GM23338 (cell line): ENCODE measurements around the gene CDCA7L. TPM values are rescaled to one million over a fixed set of nuclear protein-coding genes. Genes with fewer than 3 reads are reported as not detected.

Experiments used
- ATAC-seq: fragments of 200-7000 bp; cut with Tn5 transposase; 3 replicates; pipeline ENCODE4 v1.9.1; 2020
- DNase-seq: peaks from one replicate; pipeline ENCODE4 v3.0.0-alpha.2; 2015; ENCODE audit warnings: low spot score
- H2AFZ ChIP-seq: fragments of 200-600 bp; sonication (generic); 2 replicates; pipeline ENCODE4 v1.8.0; 2016; ENCODE audit warnings: antibody characterized with exemption, mild to moderate bottlenecking, moderate library complexity
- H3F3A ChIP-seq: fragments of 200-600 bp; sonication (generic); replicated peaks from 2 replicates; pipeline ENCODE4 v1.8.0; 2017; ENCODE audit warnings: antibody characterized with exemption, mixed run types, low read depth
- H3K27ac ChIP-seq: fragments of 200-600 bp; sonication (generic); 2 replicates; pipeline ENCODE4 v1.6.1; 2016; ENCODE audit warnings: low read depth
- H3K27me3 ChIP-seq: fragments of 200-600 bp; sonication (generic); 2 replicates; pipeline ENCODE4 v1.8.0; 2016; ENCODE audit warnings: mild to moderate bottlenecking, mixed run types, moderate library complexity; ENCODE audit not compliant: insufficient read depth
- H3K36me3 ChIP-seq: fragments of 200-600 bp; sonication (generic); 2 replicates; pipeline ENCODE4 v1.8.0; 2016; ENCODE audit warnings: mild to moderate bottlenecking; ENCODE audit not compliant: insufficient read depth
- H3K4me1 ChIP-seq: fragments of 200-600 bp; sonication (generic); 2 replicates; pipeline ENCODE4 v1.8.0; 2016; ENCODE audit warnings: mild to moderate bottlenecking, moderate library complexity; ENCODE audit not compliant: insufficient read depth
- H3K4me2 ChIP-seq: fragments of 200-600 bp; sonication (generic); 2 replicates; pipeline ENCODE4 v1.7.1; 2017; ENCODE audit warnings: mixed run types
- H3K4me3 ChIP-seq: fragments of 200-600 bp; sonication (generic); 2 replicates; pipeline ENCODE4 v1.6.1; 2016; ENCODE audit warnings: mixed run types
- H3K79me2 ChIP-seq: fragments of 200-600 bp; sonication (generic); replicated peaks from 2 replicates; pipeline ENCODE4 v1.8.0; 2017; ENCODE audit warnings: mild to moderate bottlenecking; ENCODE audit not compliant: insufficient read depth
- H3K9me2 ChIP-seq: fragments of 200-600 bp; sonication (generic); 2 replicates; pipeline ENCODE4 v1.8.0; 2017; ENCODE audit not compliant: insufficient read depth
- H4K20me1 ChIP-seq: fragments of 200-600 bp; sonication (generic); replicated peaks from 2 replicates; pipeline ENCODE4 v1.8.0; 2017; ENCODE audit warnings: mild to moderate bottlenecking; ENCODE audit not compliant: insufficient read depth
- H3K27ac Mint-ChIP-seq: 2 replicates; pipeline ENCODE4 v1.8.0; 2020; ENCODE audit warnings: inconsistent platforms, mild to moderate bottlenecking, moderate library complexity, mixed read lengths
- H3K27me3 Mint-ChIP-seq: 3 replicates; pipeline ENCODE4 v1.8.0; 2022; ENCODE audit warnings: low read depth, mild to moderate bottlenecking, moderate library complexity, mixed read lengths, inconsistent platforms; ENCODE audit not compliant: insufficient read depth, poor library complexity
- H3K36me3 Mint-ChIP-seq: 3 replicates; pipeline ENCODE4 v1.8.0; 2021; ENCODE audit warnings: low read depth, mild to moderate bottlenecking, inconsistent platforms, moderate library complexity, mixed read lengths
- H3K4me1 Mint-ChIP-seq: 3 replicates; pipeline ENCODE4 v1.8.0; 2020; ENCODE audit warnings: mild to moderate bottlenecking, inconsistent platforms, mixed read lengths
- H3K4me3 Mint-ChIP-seq: 3 replicates; pipeline ENCODE4 v1.8.0; 2021; ENCODE audit warnings: moderate library complexity, mild to moderate bottlenecking, inconsistent platforms, mixed read lengths
- H3K9me3 Mint-ChIP-seq: 3 replicates; pipeline ENCODE4 v1.8.0; 2020; ENCODE audit warnings: moderate library complexity, mild to moderate bottlenecking, inconsistent platforms, mixed read lengths
- EZH2 ChIP-seq: fragments of 200-600 bp; sonication (generic); IDR thresholded peaks from one replicate; pipeline ENCODE4 v1.8.0; 2017; ENCODE audit warnings: antibody characterized with exemption, mild to moderate bottlenecking, low read depth; ENCODE audit not compliant: unreplicated experiment
- EZH2phosphoT487 ChIP-seq: fragments of 200-600 bp; sonication (generic); IDR thresholded peaks from one replicate; pipeline ENCODE4 v1.8.1; 2018; ENCODE audit warnings: antibody characterized with exemption; ENCODE audit not compliant: unreplicated experiment
- JUNB ChIP-seq: IDR thresholded peaks from one replicate; pipeline ENCODE4 v1.6.1; 2016; ENCODE audit warnings: antibody characterized with exemption; ENCODE audit not compliant: unreplicated experiment
- NANOG ChIP-seq: IDR thresholded peaks from 2 replicates; pipeline ENCODE4 v1.6.1; 2016; ENCODE audit warnings: antibody characterized with exemption, borderline replicate concordance
- POLR2AphosphoS5 ChIP-seq: IDR thresholded peaks from 2 replicates; pipeline ENCODE4 v1.6.1; 2016; ENCODE audit warnings: antibody characterized with exemption, low read depth
- STAT1 ChIP-seq: IDR thresholded peaks from one replicate; pipeline ENCODE4 v1.6.1; 2016; ENCODE audit warnings: antibody characterized with exemption; ENCODE audit not compliant: unreplicated experiment
- polyA plus RNA-seq: library from polyadenylated mRNA; unstranded; fragments of >200 nt; fragmentation: Nextera tagmentation; extraction: Ambion mirVana; gene quantifications from 2 replicates; pipeline ENCODE4 v1.2.1, GENCODE V29; 2016
- total RNA-seq: library from RNA; depleted of rRNA; stranded (reverse); fragments of >200 nt; shearing (Covaris generic); gene quantifications from 2 replicates; pipeline ENCODE4 v1.2.3, GENCODE V29; 2014
- TF ChIP-seq, protein P1 (sequence below): IDR thresholded peaks from one replicate; pipeline ENCODE4 v1.6.1; 2018; ENCODE audit warnings: antibody characterized with exemption; ENCODE audit not compliant: unreplicated experiment
- TF ChIP-seq, protein P2 (sequence below), 2 experiments: fragments of 200-600 bp in 1 of 2; sonication (generic) in 1 of 2; conservative IDR thresholded peaks; 2 replicates each; pipeline versions ENCODE4 v1.5.1 to v1.6.1; 2016 to 2017; ENCODE audit warnings: antibody characterized with exemption in 2 of 2, low read depth in 2 of 2, mild to moderate bottlenecking in 2 of 2, moderate library complexity in 1 of 2
- TF ChIP-seq, protein P3 (sequence below): IDR thresholded peaks from 2 replicates; pipeline ENCODE4 v1.6.1; 2016; ENCODE audit warnings: antibody characterized with exemption

CDCA7L gene
- total and polyA plus RNA-seq, 2 experiments from 2014 or later, result 174 to 187 TPM

DNA sequence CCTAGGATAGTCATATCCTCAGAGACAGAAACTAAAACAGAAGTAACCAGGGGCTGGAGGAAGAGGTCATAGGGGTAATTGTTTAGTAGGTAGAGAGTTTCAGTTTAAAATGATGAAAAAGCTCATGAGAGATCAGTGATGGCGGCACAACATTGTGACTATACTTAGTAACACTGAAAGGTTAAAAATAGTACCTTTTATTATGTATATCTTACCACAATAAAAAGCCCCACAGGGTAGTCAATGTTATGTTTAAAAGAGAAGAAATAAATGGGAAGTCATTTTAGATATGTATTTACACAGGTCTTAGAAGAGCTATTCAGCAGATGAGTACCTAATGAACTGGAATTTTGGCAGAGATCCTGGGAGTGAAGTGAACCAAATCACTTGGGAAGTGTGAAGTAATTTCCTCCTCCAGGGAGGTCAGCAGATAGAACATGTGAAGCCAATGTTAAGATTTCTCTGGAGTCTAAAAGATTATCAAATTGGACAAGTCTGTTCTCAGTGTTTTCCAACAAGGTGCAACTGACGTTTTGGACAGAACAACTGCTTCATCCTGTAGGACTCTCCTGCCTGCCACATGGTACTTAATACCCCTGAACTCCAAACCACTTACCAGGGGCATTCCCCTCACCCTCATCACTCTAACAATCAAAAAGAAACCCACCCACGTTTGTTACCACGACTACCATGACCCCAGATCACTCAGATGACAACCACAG is 6.4 kb downstream of the CDCA7L start (continued):
- TF ChIP-seq, protein P1, sequence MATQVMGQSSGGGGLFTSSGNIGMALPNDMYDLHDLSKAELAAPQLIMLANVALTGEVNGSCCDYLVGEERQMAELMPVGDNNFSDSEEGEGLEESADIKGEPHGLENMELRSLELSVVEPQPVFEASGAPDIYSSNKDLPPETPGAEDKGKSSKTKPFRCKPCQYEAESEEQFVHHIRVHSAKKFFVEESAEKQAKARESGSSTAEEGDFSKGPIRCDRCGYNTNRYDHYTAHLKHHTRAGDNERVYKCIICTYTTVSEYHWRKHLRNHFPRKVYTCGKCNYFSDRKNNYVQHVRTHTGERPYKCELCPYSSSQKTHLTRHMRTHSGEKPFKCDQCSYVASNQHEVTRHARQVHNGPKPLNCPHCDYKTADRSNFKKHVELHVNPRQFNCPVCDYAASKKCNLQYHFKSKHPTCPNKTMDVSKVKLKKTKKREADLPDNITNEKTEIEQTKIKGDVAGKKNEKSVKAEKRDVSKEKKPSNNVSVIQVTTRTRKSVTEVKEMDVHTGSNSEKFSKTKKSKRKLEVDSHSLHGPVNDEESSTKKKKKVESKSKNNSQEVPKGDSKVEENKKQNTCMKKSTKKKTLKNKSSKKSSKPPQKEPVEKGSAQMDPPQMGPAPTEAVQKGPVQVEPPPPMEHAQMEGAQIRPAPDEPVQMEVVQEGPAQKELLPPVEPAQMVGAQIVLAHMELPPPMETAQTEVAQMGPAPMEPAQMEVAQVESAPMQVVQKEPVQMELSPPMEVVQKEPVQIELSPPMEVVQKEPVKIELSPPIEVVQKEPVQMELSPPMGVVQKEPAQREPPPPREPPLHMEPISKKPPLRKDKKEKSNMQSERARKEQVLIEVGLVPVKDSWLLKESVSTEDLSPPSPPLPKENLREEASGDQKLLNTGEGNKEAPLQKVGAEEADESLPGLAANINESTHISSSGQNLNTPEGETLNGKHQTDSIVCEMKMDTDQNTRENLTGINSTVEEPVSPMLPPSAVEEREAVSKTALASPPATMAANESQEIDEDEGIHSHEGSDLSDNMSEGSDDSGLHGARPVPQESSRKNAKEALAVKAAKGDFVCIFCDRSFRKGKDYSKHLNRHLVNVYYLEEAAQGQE, result no peak
- TF ChIP-seq POLR2AphosphoS5 (no peak), JUNB (no peak), EZH2 (no peak)
- TF ChIP-seq, protein P2, sequence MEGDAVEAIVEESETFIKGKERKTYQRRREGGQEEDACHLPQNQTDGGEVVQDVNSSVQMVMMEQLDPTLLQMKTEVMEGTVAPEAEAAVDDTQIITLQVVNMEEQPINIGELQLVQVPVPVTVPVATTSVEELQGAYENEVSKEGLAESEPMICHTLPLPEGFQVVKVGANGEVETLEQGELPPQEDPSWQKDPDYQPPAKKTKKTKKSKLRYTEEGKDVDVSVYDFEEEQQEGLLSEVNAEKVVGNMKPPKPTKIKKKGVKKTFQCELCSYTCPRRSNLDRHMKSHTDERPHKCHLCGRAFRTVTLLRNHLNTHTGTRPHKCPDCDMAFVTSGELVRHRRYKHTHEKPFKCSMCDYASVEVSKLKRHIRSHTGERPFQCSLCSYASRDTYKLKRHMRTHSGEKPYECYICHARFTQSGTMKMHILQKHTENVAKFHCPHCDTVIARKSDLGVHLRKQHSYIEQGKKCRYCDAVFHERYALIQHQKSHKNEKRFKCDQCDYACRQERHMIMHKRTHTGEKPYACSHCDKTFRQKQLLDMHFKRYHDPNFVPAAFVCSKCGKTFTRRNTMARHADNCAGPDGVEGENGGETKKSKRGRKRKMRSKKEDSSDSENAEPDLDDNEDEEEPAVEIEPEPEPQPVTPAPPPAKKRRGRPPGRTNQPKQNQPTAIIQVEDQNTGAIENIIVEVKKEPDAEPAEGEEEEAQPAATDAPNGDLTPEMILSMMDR (conservative IDR thresholded peaks at IDR 0.05; ENCODE audit: low read depth in 2 of 2), result no peak

DNA sequence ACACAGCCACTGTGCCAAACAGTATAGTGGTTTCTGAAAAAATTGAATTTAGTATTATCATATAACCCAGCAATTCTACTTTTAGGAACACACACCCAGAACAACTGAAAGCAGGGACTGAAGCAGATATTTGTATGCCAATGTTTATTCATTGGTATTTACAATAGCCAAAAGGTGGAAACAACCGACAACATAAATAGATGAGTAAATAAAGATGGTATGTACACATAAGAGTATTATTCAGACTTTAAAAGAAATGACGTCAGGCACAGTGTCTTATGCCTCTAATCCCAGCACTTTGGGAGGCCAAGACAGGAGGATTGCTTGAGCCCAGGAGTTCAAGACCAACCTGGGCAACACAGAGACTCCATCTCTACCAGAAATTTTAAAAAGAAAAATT is 7.2 kb downstream of the CDCA7L start:
- Histone ChIP-seq H3K4me1 (peaks cover 48% of the 10 kb centered on the region), H3K79me2 (peaks cover 100% of the 10 kb centered on the region), H2AFZ (no peak overlapping the region), H3K9me2 (no peaks in the 10 kb centered on the region; the same call in 1 of the 2 replicates), H3K27me3 (no peaks in the 10 kb centered on the region), H3K4me3 (no peak overlapping the region), H3K4me2 (peak overlapping the region; percentile 66; the same call in 1 of the 2 replicates), H3K27ac (no peak overlapping the region), H4K20me1 (peaks cover 64% of the 10 kb centered on the region), H3K36me3 (no peaks in the 10 kb centered on the region; the same call in none of the 2 replicates), H3F3A (no peaks in the 10 kb centered on the region)
- peaks cover 2% of the 10 kb centered on the region for H3K27me3 Mint-ChIP-seq
- peaks cover 45% of the 10 kb centered on the region for H3K36me3 Mint-ChIP-seq
- H3K4me1 Mint-ChIP-seq, result peaks cover 60% of the 10 kb centered on the region
- ATAC-seq, result no peak
- no peak overlapping the region for H3K4me3 Mint-ChIP-seq
- H3K27ac Mint-ChIP-seq, result no peak overlapping the region
- no peak for DNase-seq
- H3K9me3 Mint-ChIP-seq, result no peaks in the 10 kb centered on the region; the same call in 2 of the 3 replicates
- TF ChIP-seq, protein P1, result no peak
- no peak for TF ChIP-seq EZH2phosphoT487
- TF ChIP-seq, protein P3, sequence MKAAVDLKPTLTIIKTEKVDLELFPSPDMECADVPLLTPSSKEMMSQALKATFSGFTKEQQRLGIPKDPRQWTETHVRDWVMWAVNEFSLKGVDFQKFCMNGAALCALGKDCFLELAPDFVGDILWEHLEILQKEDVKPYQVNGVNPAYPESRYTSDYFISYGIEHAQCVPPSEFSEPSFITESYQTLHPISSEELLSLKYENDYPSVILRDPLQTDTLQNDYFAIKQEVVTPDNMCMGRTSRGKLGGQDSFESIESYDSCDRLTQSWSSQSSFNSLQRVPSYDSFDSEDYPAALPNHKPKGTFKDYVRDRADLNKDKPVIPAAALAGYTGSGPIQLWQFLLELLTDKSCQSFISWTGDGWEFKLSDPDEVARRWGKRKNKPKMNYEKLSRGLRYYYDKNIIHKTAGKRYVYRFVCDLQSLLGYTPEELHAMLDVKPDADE, result no peak
- no peak for TF ChIP-seq NANOG
- no peak for TF ChIP-seq STAT1
